GM20431 (cell line): ENCODE data around the gene MAPKBP1.
"Not testable (repeated sequence)": the region's sequence is repeated elsewhere in the genome, so short reads cannot be mapped to it uniquely, and the experiment has no call there.

Experiments
- in situ Hi-C: fragments of 300-500 bp; cut with MseI, MboI; formaldehyde crosslinking; loops from one replicate; pipeline ENCODE4 v1.15.0; 2020; ENCODE audit warnings: low sequenced_read_pairs; ENCODE audit not compliant: unreplicated experiment

The MAPKBP1 gene, protein sequence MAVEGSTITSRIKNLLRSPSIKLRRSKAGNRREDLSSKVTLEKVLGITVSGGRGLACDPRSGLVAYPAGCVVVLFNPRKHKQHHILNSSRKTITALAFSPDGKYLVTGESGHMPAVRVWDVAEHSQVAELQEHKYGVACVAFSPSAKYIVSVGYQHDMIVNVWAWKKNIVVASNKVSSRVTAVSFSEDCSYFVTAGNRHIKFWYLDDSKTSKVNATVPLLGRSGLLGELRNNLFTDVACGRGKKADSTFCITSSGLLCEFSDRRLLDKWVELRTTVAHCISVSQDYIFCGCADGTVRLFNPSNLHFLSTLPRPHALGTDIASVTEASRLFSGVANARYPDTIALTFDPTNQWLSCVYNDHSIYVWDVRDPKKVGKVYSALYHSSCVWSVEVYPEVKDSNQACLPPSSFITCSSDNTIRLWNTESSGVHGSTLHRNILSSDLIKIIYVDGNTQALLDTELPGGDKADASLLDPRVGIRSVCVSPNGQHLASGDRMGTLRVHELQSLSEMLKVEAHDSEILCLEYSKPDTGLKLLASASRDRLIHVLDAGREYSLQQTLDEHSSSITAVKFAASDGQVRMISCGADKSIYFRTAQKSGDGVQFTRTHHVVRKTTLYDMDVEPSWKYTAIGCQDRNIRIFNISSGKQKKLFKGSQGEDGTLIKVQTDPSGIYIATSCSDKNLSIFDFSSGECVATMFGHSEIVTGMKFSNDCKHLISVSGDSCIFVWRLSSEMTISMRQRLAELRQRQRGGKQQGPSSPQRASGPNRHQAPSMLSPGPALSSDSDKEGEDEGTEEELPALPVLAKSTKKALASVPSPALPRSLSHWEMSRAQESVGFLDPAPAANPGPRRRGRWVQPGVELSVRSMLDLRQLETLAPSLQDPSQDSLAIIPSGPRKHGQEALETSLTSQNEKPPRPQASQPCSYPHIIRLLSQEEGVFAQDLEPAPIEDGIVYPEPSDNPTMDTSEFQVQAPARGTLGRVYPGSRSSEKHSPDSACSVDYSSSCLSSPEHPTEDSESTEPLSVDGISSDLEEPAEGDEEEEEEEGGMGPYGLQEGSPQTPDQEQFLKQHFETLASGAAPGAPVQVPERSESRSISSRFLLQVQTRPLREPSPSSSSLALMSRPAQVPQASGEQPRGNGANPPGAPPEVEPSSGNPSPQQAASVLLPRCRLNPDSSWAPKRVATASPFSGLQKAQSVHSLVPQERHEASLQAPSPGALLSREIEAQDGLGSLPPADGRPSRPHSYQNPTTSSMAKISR (N-terminal part only)

DNA sequence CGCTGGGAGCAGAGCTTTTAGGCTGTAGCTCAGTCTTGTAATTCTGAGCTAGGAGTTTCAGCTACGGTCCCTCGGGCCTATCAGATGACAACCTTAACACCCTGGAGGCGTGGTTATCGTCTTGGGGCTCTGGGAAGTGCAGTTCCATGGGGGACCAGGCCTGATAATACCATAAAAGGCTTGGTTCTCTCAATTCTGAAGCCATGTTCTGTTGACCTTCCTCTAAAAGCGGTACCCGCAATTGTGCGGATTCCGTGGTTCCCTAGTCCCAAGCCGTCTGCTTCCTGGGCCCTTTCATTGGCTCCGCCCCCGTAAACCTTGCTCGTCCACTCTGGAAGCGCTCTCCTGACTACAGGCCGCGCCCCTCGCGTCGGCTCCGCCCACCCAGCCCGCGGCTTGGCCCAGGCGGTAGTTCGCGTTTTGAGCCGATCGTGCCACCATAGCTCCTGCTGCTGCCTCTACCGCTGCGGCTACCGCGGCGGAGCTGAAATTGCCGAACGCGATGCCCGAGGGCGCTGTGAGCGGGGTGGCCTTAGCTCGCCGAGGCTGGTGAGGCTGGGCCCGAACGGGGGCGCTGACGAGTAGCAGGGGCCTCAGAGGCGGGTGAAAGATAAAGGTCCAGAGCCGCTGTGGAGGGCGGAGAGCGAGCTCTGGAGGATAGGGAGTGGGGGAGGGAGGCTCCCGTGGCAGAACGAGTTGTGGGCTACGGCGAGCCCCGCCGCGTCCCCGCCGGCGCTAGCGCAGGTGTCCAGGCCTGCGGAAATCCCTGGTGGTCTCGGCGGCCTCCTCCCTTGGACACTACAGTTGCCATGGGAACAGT is at the start of gene MAPKBP1:
Gene MAPKBP1 (plus strand): TSS at position 423 of the 820 bp plus-strand sequence. CDS start 792 bp downstream, outside the sequence.
- in situ Hi-C loops, result no loop called here

DNA sequence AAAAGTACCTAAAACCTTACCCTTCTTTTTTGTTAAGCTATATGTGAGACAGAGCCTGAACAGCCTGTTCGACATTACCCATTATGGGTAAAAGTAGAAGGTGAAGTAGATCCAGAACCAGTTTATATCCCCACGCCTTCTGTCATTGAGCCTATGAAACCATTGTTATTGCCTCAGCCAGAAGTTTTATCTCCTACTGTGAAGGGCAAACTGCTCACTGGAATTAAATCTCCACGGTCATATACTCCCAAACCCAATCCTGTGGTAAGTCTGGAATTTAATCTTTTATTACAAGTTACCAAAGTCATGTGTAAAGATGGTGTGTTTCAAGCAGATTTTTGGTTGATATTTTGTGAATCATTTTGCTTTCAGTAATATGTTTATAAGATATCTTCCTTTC is 47.1 kb upstream of the MAPKBP1 start:
- in situ Hi-C loops, result no loop called here

DNA sequence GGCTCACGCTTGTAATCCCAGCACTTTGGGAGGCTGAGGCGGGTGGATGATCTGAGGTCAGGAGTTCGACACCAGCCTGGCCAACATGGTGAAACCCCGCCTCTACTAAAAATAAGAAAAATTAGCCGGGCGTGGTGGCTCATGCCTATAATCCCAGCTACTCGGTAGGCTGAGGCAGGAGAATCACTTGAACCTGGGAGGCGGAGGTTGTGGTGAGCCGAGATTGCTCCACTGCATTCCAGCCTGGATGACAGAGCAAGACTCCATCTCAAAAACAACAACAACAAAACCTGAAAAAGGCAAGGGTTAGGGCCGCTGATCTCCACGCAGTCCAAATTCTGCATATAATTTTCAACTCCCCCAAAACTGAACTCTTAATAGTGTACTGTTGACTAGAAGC is 46.2 kb upstream of the MAPKBP1 start:
- in situ Hi-C loops, result not testable (repeated sequence)

DNA sequence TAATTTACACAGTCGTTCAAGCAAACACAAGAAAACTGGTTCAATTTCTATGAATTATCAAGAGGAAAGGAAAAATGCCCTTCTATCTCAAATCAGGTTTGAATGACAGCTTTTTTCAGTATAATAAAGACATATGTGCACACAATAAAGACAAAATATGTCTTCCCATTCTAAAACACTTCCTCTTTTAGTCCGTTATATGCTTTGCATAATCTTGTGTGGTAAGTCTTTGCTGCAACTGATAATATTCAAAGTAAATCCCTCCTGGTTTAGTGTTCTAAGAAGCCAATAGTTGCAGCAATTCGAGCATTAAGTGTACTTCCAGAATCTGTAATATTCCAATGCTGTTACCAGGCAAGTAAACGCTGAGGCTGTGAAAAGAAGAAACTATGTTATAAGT is 43.7 kb upstream of the MAPKBP1 start:
- in situ Hi-C loops, result no loop called here

DNA sequence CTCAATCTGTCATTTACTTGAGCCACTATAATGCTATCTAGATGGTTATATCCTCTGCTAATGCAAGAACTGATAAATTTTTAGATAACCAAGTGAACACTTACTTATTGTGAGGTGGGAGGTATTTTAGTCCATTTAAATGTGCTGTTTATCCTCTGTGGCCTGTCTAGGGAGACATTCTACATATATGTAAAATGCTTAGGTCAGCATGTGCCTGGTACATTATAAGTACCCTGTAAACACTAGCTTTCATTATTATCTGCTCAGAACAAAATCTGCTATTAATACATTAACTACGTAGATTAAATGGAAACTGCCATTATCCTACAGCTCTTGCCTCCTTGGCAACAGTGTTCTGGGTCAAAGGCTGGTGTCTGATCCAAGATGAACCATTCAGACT is 41.8 kb upstream of the MAPKBP1 start:
- in situ Hi-C loops, result no loop called here

DNA sequence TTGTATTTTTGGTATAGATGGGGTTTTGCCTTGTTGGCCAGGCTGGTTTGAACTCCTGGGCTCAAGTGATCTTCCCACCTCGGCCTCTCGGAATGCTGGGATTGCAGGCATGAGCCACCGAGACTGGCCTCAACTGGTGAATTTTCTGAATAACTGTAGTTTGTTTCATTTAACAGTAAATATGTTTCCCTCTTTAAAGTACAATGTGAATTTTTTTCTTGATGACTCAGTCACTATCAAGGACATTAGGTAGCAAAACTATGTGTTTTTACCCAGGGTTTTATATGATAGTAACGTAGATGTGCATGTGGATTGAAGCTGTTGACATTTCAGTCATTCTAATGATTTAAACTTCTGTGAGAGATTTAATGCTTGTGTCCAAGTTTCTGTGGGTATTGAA is 40.2 kb upstream of the MAPKBP1 start:
- in situ Hi-C loops, result no loop called here

DNA sequence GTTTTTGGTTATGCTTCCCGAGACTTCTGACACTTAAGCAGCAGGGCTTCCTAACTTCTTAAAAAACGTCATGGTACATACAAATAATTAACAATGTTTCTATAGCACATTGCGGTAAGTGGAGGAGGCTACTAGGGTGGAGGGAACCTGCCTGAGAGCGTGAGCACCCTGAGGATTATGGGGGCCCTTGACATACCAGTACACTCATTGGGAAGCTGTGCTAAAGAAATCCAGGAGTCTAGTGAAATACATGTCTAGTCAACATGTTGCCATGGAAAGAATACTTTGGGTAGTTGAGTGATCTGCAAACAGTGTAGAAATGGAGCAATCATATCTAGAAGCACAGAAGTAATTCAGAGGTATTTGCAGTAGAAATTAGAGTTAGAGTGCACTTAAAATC is 39.2 kb upstream of the MAPKBP1 start:
- in situ Hi-C loops, result no loop called here

DNA sequence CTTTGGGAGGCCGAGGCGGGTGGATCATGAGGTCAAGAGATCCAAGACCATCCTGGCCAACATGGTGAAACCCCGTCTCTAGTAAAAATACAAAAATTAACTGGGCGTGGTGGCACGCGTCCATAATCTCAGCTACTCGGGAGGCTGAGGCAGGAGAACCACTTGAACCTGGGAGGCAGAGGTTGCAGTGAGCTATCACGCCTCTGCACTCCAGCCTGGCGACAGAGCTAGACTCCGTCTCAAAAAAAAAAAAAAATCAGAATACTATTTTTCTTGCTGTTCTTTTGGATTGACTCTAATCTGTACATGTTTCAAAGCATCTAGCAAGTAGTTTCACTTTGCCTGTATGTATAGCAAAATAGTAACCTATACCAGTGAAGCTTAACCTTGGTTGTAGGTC is 38.8 kb upstream of the MAPKBP1 start:
- in situ Hi-C loops, result not testable (repeated sequence)

DNA sequence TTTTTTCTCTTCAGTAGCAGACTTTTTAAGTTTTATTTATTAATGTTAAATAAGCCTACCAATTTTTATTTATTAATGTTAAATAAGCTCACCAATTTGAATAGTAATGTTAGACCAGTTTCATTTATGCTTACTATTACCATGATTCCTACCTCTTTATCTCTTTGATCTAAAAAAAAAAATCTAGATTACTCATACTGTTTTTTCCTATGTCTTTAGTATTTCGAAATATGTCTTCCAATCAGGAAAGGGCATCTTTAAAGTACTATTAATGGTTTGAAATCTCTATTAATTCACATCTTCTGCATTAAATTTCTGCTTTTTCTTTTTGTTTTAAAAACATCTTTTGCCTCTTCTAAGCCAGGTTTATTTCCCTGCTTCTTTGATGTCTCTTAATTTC is 27.5 kb upstream of the MAPKBP1 start:
- in situ Hi-C loops, result no loop called here

DNA sequence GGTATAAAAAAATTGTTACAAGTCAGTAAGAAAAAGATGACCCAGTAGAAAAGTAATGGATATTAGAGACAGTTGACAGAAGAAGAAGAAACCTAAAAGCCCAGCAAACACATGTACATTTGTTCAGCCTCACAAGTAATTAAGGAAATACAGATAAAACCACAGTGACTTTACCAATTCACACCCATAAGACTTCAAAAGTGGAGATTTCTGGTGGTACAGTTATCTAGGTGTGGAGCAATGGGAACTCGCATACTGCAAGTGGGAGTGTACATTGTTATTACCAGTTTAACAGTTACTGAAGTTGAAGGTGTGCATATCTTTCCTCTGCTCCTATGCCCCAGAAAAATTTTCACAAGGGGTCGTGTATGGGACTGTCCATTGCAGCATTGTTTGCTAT is 18.1 kb upstream of the MAPKBP1 start:
- in situ Hi-C loops, result no loop called here

DNA sequence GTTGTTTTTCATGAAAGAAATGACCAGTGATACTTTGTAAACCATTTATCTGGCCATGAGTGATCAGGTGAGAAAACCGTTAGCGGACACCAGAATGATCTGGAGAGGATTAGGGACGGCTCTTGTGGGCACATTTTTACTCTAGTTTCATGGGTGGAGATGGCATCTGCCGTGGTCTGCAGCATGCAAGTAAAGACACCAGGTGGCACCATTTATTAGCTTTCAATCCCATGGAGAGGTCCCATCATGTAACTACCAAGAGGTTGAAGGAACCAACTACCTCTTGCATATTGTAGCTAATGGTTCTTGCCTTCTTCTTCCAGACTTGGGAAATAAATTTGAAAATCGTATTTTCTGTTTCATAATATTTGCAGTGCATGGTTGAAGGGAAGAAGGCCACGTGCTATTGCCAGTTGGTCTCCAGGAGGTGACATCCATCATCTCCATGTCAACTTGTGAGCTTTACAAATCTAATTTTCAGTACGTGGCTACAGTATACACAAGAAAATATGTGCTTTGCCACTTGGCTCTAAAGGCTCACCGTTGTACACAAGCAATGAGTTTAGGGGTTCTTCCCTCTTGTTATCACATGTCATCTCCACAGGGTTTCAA is 1.5 kb upstream of the MAPKBP1 start:
- in situ Hi-C loops, result no loop called here

DNA sequence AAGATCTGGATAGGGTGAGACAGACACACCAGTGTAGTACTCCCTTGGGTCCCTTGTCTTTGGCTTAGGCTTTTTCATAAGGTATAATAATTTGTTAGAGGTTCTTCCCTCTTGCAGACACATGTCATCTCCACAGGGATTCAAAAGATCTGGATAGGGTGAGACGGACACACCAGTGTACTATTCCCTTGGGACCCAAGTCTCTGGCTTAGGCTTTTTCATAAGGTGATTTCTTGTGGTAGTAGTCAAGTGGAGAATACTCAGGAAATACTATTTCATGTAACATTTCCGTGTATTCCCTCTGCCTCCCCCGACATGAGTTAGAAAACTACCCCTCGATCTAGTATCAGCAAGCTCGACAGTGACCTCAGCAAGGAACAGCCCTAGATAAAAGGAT is 954 bp upstream of the MAPKBP1 start:
- in situ Hi-C loops, result no loop called here

DNA sequence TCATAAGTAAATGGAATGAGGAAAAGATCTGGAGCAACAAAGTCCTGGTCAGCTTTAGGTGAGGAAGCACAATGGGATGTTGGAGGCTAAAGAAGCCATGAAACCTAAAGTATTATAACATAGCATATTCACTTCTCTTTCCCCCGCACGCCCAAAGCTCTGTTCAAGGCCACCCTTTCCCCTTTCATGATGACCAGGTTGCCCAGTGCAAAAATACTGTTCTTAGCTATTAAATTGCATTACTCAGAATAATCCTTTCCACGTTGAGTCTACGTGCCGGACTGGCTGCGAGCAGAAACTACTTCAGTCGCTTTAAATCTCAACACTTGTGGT is 589 bp upstream of the MAPKBP1 start:
- in situ Hi-C loops, result no loop called here

DNA sequence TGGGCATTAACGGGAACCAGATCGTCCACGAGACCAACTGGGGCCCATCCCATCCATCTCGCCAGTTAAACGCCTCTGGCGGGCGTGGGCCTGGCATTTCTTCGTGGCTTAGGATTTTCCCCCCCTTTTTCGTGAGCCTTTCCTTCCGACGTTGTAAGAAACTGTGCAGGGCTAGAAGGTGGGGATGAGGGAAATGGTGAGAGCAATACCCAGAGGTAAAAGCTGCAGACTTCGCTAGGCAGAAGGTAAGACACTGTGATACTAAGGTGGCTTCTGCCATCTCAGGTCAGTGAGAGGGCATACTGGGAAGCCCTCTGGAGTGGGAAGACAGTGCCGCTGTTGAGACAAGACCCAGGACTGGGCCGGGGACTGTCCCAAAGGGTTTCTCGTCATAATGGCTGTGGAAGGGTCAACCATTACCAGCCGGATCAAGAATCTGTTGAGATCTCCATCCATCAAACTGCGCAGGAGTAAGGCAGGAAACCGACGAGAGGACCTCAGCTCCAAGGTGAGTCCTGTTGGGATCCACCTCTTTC is 666 bp downstream of the MAPKBP1 start:
- in situ Hi-C loops, result no loop called here

DNA sequence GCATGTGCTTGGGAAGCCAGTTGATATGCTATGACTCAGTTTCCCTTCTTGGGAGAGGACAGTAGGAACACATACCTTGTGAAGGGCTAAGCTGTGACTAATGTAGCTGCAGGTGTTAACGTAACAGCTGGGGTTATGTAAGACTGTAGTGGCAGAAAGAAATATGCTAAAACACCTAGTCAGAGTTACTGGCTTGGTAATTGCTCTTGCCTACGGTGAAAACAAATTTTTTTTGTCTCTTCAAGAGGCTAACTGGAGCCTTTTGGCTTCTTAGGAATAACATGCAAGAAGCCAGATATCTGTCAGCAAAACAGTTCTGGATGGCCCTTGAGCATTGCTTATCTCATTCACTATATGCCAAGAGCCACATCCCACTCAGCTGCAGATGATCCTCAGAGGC is 1.4 kb downstream of the MAPKBP1 start:
- in situ Hi-C loops, result no loop called here

DNA sequence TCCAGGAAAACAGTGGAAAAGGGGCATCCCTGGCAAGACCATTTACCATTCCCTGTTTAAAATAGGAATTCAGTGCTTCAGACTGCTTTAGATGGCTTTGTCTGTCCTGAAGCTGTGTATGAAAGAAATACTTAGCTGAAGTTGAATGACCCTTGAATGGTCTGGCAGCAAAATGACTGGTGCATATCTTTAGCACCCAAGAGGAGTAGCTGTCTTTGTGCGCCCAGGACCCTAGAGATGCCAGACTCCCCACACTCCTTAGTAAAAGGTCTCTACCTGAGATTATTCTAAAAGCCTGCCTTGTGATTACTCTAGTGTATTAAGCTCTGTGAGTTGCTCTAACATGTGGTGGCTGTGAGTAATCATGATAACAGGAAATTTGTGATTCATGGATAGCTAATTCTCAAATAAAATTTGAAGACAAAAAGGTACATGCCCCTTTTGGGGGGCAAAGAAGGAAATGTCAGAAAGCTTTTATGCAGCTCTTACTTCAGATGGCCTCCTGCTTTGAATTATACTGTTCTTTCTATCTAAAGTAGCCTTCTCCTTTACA is 3.2 kb downstream of the MAPKBP1 start:
- in situ Hi-C loops, result no loop called here

DNA sequence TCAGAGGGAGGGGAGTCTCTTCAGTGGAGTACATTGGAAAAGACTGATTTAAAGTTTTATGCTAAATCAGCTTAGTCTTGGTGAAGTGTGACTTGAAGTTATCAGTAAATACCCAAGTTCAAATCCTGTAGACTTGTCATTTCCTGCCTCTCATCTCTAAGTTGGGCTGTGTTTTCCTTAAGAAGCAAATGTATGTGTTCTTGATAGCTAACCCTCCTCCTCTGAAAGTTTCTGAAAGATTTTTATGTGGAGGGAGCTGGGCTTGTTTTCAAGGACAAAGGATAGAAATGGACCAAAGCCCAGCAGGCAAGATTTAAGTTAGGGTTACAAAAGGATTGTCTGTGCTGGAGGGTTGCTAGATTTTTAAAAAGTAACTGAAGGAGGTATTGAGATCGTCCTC is 4.2 kb downstream of the MAPKBP1 start:
- in situ Hi-C loops, result no loop called here

DNA sequence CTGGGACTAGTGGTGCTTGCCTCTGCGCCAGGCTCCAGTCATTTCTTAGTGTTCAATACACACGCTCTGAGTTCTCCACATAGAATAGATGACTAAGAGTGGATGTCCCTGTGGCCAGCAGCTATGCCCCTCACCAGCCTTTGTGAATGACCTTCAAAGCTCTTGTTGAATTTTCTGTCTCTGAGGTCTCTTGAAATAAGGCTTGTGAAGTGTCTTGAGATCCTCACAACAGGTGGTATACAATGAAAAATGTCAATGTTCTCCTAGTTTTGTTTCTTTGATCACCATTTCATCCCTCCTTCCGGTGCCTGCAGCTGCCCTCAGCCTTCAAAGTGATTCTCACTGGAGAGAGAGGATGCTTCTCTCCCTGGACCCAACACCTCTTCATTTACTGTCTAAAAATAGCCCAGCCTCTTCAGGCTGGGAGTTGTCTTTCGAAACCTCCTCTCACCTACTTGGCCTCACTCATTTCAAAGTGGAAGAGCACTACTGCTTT is 5.4 kb downstream of the MAPKBP1 start:
- in situ Hi-C loops, result no loop called here

DNA sequence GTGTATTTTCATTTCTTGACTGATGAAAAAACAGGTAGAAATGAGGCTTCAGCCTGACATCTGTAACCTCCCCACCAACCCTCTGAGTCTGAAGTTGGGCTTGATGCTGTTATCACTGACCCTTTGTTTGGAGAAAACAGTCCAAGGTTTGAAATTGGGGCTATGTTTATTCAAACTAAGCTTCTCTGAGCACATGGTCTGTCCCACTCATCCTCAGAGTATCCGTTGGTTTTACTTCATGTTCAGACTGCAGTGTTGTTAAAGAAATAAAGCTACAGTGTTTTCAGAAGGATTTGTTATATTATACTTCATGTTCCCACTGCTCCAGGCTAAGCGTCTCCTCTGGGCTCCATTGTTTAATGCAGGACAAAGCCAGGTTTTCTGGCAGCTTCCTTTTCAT is 6.0 kb downstream of the MAPKBP1 start:
- in situ Hi-C loops, result no loop called here
